Gastrocnemius medialis (tissue), 4 donors: ENCODE measurements around the gene NFATC2IP. TPM values are rescaled to one million over a fixed set of nuclear protein-coding genes. Genes with fewer than 3 reads are reported as not detected.
"Not testable (repeated sequence)": the region's sequence is repeated elsewhere in the genome, so short reads cannot be mapped to it uniquely, and the experiment has no call there.

Experiments
- ATAC-seq, 2 donors: fragments of 150-250 bp; one replicate each; pipeline ENCODE4 v1.9.1; 2016
- DNase-seq, 2 donors: peaks; one replicate each; pipeline ENCODE4 v3.0.0-alpha.2; 2019
- H3K27ac ChIP-seq, 4 donors: fragments of 200-600 bp; sonication (generic); 1 replicate in 1 of 4; 2 replicates in 3 of 4; pipeline ENCODE4 v1.5.1; 2016 to 2018; ENCODE audit warnings: mild to moderate bottlenecking in 2 of 4, moderate library complexity in 1 of 4
- H3K27me3 ChIP-seq, 3 donors: fragments of 200-600 bp; sonication (generic) in 2 of 3; 1 replicate in 1 of 3; 2 replicates in 2 of 3; pipeline versions ENCODE4 v1.5.1 to v1.6.0; 2016 to 2019; ENCODE audit warnings: mild to moderate bottlenecking in 1 of 3, moderate library complexity in 1 of 3
- H3K36me3 ChIP-seq, 2 donors: fragments of 200-600 bp; sonication (generic) in 1 of 2; one replicate each; pipeline ENCODE4 v1.5.1; 2017 to 2018
- H3K4me1 ChIP-seq, 2 donors: fragments of 200-600 bp; sonication (generic) in 1 of 2; one replicate each; pipeline ENCODE4 v1.5.1; 2016 to 2017; ENCODE audit warnings: mild to moderate bottlenecking in 2 of 2
- H3K4me3 ChIP-seq, 4 donors: fragments of 200-600 bp; sonication (generic) in 3 of 4; 1 replicate in 1 of 4; 2 replicates in 3 of 4; pipeline ENCODE4 v1.5.1; 2016 to 2019; ENCODE audit warnings: mild to moderate bottlenecking in 2 of 4
- H3K9me3 ChIP-seq, 3 donors: fragments of 200-600 bp; sonication (generic) in 2 of 3; 1 replicate in 1 of 3; 2 replicates in 2 of 3; pipeline ENCODE4 v1.5.1; 2016 to 2019
- POLR2A ChIP-seq, 2 donors: fragments of 450-650 bp; IDR thresholded peaks; one replicate each; pipeline ENCODE4 v1.6.1; 2017; ENCODE audit warnings: antibody characterized with exemption in 2 of 2, mild to moderate bottlenecking in 2 of 2, moderate library complexity in 2 of 2
- in situ Hi-C, 4 donors: fragments of 200-750 bp; cut with MboI; loops; one replicate each; pipeline versions ENCODE4 v1.15.0 to v1.8.0; 2017; ENCODE audit warnings: low sequenced_read_pairs in 4 of 4
- intact Hi-C: fragments of 100-400 bp; cut with DNase I; formaldehyde crosslinking; loops from one replicate; pipeline ENCODE4 v1.15.1; 2023; ENCODE audit warnings: low total_unique reads
- total RNA-seq, 4 donors: library from RNA; depleted of rRNA; stranded (reverse); fragments of >200 nt; gene quantifications; one replicate each; pipeline versions ENCODE4 v1.1.0 to v1.2.3, GENCODE V29; 2016
- TF ChIP-seq, protein P1 (sequence below), 5 experiments: fragments of 450-650 bp in 3 of 5; fragments of 200-600 bp in 2 of 5; sonication (generic) in 2 of 5; IDR thresholded peaks in 4 of 5; conservative IDR thresholded peaks in 1 of 5; 1 replicate in 4 of 5; 2 replicates in 1 of 5; pipeline ENCODE4 v1.5.1; 2016 to 2019; ENCODE audit warnings: antibody characterized with exemption in 5 of 5, mild to moderate bottlenecking in 3 of 5, moderate library complexity in 3 of 5

The NFATC2IP gene
- total RNA-seq, 4 donors from 2014 or later: 10.3 to 18.5 (median 14.2) TPM

DNA sequence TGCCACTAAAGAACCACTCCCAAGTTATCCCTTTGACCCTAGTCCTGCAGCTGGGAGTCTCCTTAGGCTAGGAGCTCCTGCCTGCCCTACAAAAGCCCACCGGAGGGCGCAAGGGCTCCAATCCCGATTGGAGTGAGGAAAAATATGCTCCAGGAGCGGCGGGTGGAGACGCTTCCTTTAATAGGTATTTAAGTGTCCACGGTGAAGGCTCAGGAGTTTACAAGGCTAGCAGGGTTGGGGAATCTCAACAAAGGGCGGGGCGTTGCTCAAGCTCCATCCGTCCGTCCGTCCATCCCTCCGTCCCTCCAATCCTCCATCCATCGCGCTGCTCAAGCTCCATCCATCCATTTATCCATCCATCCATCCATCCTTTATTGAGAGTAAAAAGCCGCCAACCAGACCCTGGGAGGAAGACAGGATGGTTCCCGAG, 23.3 kb downstream of the NFATC2IP start:
- intact Hi-C loops: loop anchor here (1.0 to 10.0 kb wide), 2 partner anchors 24 to 831 kb away; partner anchors contain the start of genes MAZ and NFATC2IP
- Histone ChIP-seq H3K27me3 (no peaks in the 10 kb centered on the region), H3K27ac (peak overlapping the region; percentile 81 to 89 (median 84)), H3K4me3 (peak overlapping the region; percentile 90 to 98 (median 95)), H3K36me3 (peaks cover 0 to 14% of the 10 kb centered on the region in 2 donors), H3K9me3 (no peaks in the 10 kb centered on the region), H3K4me1 (peaks cover 14 to 20% of the 10 kb centered on the region in 2 donors)
- in situ Hi-C loops: no loop called here
- TF ChIP-seq, protein P1, sequence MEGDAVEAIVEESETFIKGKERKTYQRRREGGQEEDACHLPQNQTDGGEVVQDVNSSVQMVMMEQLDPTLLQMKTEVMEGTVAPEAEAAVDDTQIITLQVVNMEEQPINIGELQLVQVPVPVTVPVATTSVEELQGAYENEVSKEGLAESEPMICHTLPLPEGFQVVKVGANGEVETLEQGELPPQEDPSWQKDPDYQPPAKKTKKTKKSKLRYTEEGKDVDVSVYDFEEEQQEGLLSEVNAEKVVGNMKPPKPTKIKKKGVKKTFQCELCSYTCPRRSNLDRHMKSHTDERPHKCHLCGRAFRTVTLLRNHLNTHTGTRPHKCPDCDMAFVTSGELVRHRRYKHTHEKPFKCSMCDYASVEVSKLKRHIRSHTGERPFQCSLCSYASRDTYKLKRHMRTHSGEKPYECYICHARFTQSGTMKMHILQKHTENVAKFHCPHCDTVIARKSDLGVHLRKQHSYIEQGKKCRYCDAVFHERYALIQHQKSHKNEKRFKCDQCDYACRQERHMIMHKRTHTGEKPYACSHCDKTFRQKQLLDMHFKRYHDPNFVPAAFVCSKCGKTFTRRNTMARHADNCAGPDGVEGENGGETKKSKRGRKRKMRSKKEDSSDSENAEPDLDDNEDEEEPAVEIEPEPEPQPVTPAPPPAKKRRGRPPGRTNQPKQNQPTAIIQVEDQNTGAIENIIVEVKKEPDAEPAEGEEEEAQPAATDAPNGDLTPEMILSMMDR (IDR thresholded peaks at IDR 0.05 in 4 of 5, conservative IDR thresholded peaks at IDR 0.05 in 1 of 5): peak in 3 of 5 experiments; percentile 19 to 42 (median 32)
- TF ChIP-seq POLR2A (IDR thresholded peaks at IDR 0.05): no peak
- ATAC-seq: peak in 1 of 2 donors; percentile 21
- DNase-seq: no peak

DNA sequence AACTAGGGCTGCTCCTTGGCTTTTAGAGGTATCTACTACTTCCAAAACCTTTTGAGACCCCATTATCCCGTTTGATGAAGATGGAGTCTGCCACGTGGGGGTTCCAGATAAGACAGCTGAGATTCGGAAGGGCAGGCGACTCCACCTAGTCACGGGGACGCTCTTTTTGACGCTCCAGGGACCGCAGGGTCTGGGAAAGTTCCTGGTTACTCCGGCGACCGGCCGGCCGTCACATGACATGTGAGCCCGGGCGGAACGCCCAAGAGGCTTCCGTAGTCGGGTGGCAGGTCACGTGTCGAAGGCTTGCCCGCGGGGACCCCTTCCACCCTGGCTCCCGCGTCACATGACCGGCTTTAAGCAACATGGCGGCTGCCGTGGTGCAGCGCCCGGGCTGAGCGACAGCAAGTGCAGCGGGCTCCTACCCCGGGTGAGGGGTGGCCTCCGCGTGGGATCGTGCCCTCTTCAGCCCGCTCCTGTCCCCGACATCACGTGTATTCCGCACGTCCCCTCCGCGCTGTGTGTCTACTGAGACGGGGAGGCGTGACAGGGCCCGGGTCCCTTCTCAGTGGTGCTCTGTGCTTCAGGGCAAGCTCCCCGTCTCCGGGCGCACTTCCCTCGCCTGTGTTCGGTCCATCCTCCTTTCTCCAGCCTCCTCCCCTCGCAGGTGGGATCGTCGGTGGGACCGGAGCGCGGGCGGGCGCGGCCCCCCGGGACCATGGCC, 23.9 kb downstream of the NFATC2IP start, which contains the start of gene SPNS1:
SPNS1 (plus strand) TSS at position 342 of the 721 bp plus-strand sequence; CDS start at position 716, 374 bp downstream.
- no peaks in the 10 kb centered on the region for H3K27me3 ChIP-seq
- DNase-seq: peak; percentile 97
- in situ Hi-C loops: no loop called here
- peaks cover 0 to 20% of the 10 kb centered on the region in 2 donors for H3K36me3 ChIP-seq
- H3K4me1 ChIP-seq: peaks cover 14 to 20% of the 10 kb centered on the region in 2 donors
- intact Hi-C loops: loop anchor here (1.0 to 10.0 kb wide), 2 partner anchors 24 to 830 kb away; partner anchors contain the start of genes MAZ and NFATC2IP
- peak within 1 kb of the TSS; percentile 90 to 98 (median 95) for H3K4me3 ChIP-seq
- peak; percentile 23 to 45 for TF ChIP-seq POLR2A (IDR thresholded peaks at IDR 0.05)
- TF ChIP-seq, protein P1 (IDR thresholded peaks at IDR 0.05 in 4 of 5, conservative IDR thresholded peaks at IDR 0.05 in 1 of 5): peak in 1 of 5 experiments; percentile 36
- H3K27ac ChIP-seq: peak within 1 kb of the TSS; percentile 81 to 89 (median 84)
- no peaks in the 10 kb centered on the region for H3K9me3 ChIP-seq
- peak; percentile 95 to 97 for ATAC-seq

DNA sequence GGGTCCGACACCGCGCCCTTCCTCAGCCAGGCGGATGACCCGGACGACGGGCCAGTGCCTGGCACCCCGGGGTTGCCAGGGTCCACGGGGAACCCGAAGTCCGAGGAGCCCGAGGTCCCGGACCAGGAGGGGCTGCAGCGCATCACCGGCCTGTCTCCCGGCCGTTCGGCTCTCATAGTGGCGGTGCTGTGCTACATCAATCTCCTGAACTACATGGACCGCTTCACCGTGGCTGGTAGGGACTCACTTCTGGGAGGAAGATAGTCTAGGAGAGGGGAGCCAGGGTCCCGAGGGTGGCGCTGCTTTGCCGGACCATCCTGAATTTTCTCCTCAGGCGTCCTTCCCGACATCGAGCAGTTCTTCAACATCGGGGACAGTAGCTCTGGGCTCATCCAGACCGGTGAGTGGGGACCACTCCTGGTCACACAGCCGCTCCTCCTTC, 24.4 kb downstream of the NFATC2IP start:
- Histone ChIP-seq H3K4me3 (peak overlapping the region; percentile 90 to 98 (median 95)), H3K36me3 (peaks cover 0 to 26% of the 10 kb centered on the region in 2 donors), H3K27ac (peak overlapping the region; percentile 81 to 89 (median 84)), H3K27me3 (no peaks in the 10 kb centered on the region), H3K9me3 (no peaks in the 10 kb centered on the region), H3K4me1 (peaks cover 14 to 20% of the 10 kb centered on the region in 2 donors)
- in situ Hi-C loops (no loop called here), intact Hi-C loops (loop anchor here (10.0 kb wide), 1 partner anchor 830 kb away; the partner anchor contains the start of gene MAZ)
- DNase-seq (no peak), ATAC-seq (no peak)
- TF ChIP-seq, protein P1 (IDR thresholded peaks at IDR 0.05 in 4 of 5, conservative IDR thresholded peaks at IDR 0.05 in 1 of 5): no peak
- TF ChIP-seq POLR2A (IDR thresholded peaks at IDR 0.05): no peak

DNA sequence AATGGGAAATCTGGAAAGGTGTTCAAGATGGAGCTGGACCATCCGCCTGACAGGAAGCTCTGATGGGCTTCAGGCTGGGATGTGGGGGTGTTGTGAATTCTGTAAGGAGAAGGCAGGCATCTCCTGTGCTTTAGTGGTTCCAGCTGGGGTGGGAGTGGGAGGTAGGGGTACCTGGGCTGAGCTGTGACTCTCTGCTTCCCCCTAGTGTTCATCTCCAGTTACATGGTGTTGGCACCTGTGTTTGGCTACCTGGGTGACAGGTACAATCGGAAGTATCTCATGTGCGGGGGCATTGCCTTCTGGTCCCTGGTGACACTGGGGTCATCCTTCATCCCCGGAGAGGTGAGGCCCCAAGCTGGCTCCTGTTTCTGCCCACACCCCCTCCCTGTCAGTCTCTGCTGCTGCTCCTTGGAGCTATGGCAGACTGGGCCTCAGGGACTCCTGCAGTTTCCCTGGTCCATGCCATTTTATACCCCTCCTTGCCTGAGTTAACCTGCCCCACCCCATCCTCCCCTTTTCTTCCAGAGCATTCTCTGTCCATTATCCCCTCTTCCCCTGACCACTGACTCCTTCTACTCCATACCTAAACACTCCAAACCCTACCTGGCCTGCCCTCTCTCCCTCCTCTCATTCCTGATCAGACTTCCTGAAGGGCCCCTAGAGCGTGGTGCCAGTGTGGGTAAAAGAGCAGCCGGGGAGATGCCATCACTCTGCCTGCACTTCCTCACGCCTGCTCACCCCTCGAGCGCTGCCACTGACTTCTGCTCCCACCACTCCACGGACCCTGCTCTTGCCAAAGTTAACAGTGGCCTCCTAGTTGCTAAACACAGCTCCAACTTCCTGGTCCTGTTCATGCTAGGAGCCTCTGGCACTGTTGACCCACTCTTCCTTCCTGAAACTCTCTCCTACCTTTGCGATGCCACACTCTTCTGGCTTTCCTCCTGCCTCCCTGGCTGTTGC, 27.2 kb downstream of the NFATC2IP start:
- intact Hi-C loops (loop anchor here (10.0 kb wide), 1 partner anchor 827 kb away; the partner anchor contains the start of gene MAZ), in situ Hi-C loops (no loop called here)

DNA sequence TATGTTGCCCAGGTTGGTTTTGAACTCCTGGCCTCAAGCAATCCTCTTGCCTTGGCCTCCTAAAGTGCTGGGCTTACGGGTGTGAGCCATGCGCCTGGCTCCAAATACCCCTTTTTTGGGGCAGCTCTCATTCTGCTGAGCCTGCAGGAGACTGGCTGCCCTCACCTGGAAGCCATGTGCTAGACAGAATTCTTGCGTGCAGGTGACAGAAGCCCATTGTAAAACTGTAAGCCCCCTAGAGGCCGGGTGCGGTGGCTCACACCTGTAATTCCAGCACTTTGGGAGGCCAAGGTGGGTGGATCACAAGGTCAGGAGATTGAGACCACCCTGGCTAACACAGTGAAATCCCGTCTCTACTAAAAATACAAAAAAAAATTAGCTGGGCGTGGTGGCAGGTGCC, 29.6 kb downstream of the NFATC2IP start:
- H3K27me3 ChIP-seq, H3K4me3 ChIP-seq, ATAC-seq, H3K4me1 ChIP-seq, DNase-seq, in situ Hi-C loops, H3K9me3 ChIP-seq, intact Hi-C loops, H3K27ac ChIP-seq: not testable (repeated sequence)
- H3K36me3 ChIP-seq: peaks cover 0 to 70% of the 10 kb centered on the region in 2 donors

More for the DNA sequence above, 27.2 kb downstream of the NFATC2IP start:
- Histone ChIP-seq H3K27me3 (no peaks in the 10 kb centered on the region), H3K4me1 (peaks cover 14 to 20% of the 10 kb centered on the region in 2 donors), H3K36me3 (peaks cover 0 to 51% of the 10 kb centered on the region in 2 donors), H3K4me3 (no peak overlapping the region), H3K27ac (no peak overlapping the region), H3K9me3 (no peaks in the 10 kb centered on the region)
- ATAC-seq: no peak
- DNase-seq: no peak
- TF ChIP-seq, protein P1 (IDR thresholded peaks at IDR 0.05 in 4 of 5, conservative IDR thresholded peaks at IDR 0.05 in 1 of 5): peak in 1 of 5 experiments; percentile 37
- no peak for TF ChIP-seq POLR2A (IDR thresholded peaks at IDR 0.05)
